A549 (cell line): ENCODE measurements around the gene ALAS1. TPM values are rescaled to one million over a fixed set of nuclear protein-coding genes. Genes with fewer than 3 reads are reported as not detected.
A peak's percentile ranks its signal among the peaks of the same experiment; 100 is the strongest.
"Not testable (repeated sequence)": the region's sequence is repeated elsewhere in the genome, so short reads cannot be mapped to it uniquely, and the experiment has no call there.

ENCODE experiments used
- ATAC-seq, 2 experiments: fragments of 200-7000 bp in 1 of 2; fragments of >200 bp in 1 of 2; cut with Nextera tagmentation in 1 of 2; cut with Tn5 transposase in 1 of 2; 3 replicates each; pipeline versions ENCODE4 v1.8.0 to v1.9.1; 2018 to 2020; ENCODE audit warnings: mild to moderate bottlenecking in 1 of 2, moderate library complexity in 1 of 2
- CTCF ChIA-PET: fragments of 300-600 bp; sonication (Branson Sonifier 250); formaldehyde crosslinking; extraction: SDS; loops from one replicate; lab custom pipeline; 2021; ENCODE audit warnings: antibody characterized with exemption, inconsistent platforms; lab: Yijun Ruan, JAX
- POLR2A ChIA-PET: fragments of 350-600 bp; formaldehyde crosslinking; extraction: SDS; loops from one replicate; lab custom pipeline; 2021; ENCODE audit warnings: antibody characterized with exemption, inconsistent platforms; lab: Yijun Ruan, JAX
- DNase-seq, 2 experiments: peaks; one replicate each; pipeline versions ENCODE4 v3.0.0 to v3.0.0-alpha.2; 2011 to 2016; ENCODE audit warnings: low read depth in 1 of 2, low spot score in 1 of 2
- FAIRE-seq: peaks from 2 replicates; lab custom pipeline; 2011; peaks lifted over from hg19 to GRCh38; lab: Jason Lieb, UNC
- H3K27ac ChIP-seq, 2 experiments: fragments of >200 bp; sonication (Bioruptor Twin); formaldehyde crosslinking; 3 replicates each; pipeline ENCODE4 v1.5.1; 2016 to 2017
- H3K4me1 ChIP-seq: fragments of >200 bp; sonication (Bioruptor Twin); formaldehyde crosslinking; 3 replicates; pipeline ENCODE4 v1.6.1; 2016
- H3K4me2 ChIP-seq: fragments of >200 bp; sonication (Bioruptor Twin); formaldehyde crosslinking; 3 replicates; pipeline ENCODE4 v1.6.1; 2016
- H3K4me3 ChIP-seq: fragments of >200 bp; sonication (Bioruptor Twin); formaldehyde crosslinking; 3 replicates; pipeline ENCODE4 v1.5.1; 2016
- H3K9me3 ChIP-seq: fragments of >200 bp; sonication (Bioruptor Twin); formaldehyde crosslinking; 3 replicates; pipeline ENCODE4 v1.6.1; 2016
- BHLHE40 ChIP-seq: IDR thresholded peaks from 2 replicates; pipeline ENCODE4 v1.6.1; 2012; ENCODE audit warnings: low read depth, low read length, inconsistent platforms
- CBX2 ChIP-seq: fragments of 200-600 bp; sonication (generic); IDR thresholded peaks from 2 replicates; pipeline ENCODE4 v1.6.1; 2016; ENCODE audit warnings: low read depth, mild to moderate bottlenecking, borderline replicate concordance
- CBX8 ChIP-seq: fragments of 200-600 bp; sonication (generic); IDR thresholded peaks from 2 replicates; pipeline ENCODE4 v1.6.1; 2016
- EHF ChIP-seq: fragments of 250-450 bp; sonication (Bioruptor Pico); IDR thresholded peaks from 2 replicates; pipeline ENCODE4 v1.5.0; 2020; ENCODE audit warnings: mild to moderate bottlenecking
- EP300 ChIP-seq, 2 experiments: fragments of >200 bp; sonication (Bioruptor Twin); formaldehyde crosslinking; IDR thresholded peaks; 2 replicates in 1 of 2; 3 replicates in 1 of 2; pipeline ENCODE4 v1.6.1; 2016 to 2017
- FOSL2 ChIP-seq, 2 experiments: fragments of 450-650 bp in 1 of 2; fragments of >200 bp in 1 of 2; sonication (Bioruptor Twin) in 1 of 2; formaldehyde crosslinking; IDR thresholded peaks; 2 replicates each; pipeline versions ENCODE4 v1.5.0 to v1.6.1; 2016 to 2020; ENCODE audit warnings: mild to moderate bottlenecking in 1 of 2, moderate library complexity in 1 of 2
- GATA3 ChIP-seq: IDR thresholded peaks from 2 replicates; pipeline ENCODE4 v1.6.1; 2012; ENCODE audit warnings: borderline replicate concordance
- HDAC2 ChIP-seq: fragments of 200-600 bp; sonication (generic); IDR thresholded peaks from 2 replicates; pipeline ENCODE4 v1.6.1; 2016
- HOXB13 ChIP-seq: fragments of 250-450 bp; sonication (Bioruptor Pico); IDR thresholded peaks from 2 replicates; pipeline ENCODE4 v1.5.0; 2020; ENCODE audit warnings: low read depth, mild to moderate bottlenecking, moderate library complexity
- KDM5A ChIP-seq: fragments of 200-600 bp; sonication (generic); IDR thresholded peaks from 2 replicates; pipeline ENCODE4 v1.6.1; 2016; ENCODE audit warnings: antibody characterized with exemption, mild to moderate bottlenecking
- MAFK ChIP-seq: fragments of 450-650 bp; IDR thresholded peaks from 2 replicates; pipeline ENCODE4 v1.6.1; 2014; ENCODE audit not compliant: partially characterized antibody
- MAZ ChIP-seq: fragments of 150-350 bp; IDR thresholded peaks from 2 replicates; pipeline ENCODE4 v1.6.1; 2014; ENCODE audit warnings: antibody characterized with exemption, low read depth, low read length, borderline replicate concordance
- NR3C1 ChIP-seq: fragments of >200 bp; sonication (Bioruptor Twin); formaldehyde crosslinking; IDR thresholded peaks from 3 replicates; pipeline ENCODE4 v1.6.1; 2017
- PHF8 ChIP-seq: fragments of 200-600 bp; sonication (generic); IDR thresholded peaks from 2 replicates; pipeline ENCODE4 v1.6.1; 2016; ENCODE audit warnings: low read depth, mild to moderate bottlenecking, antibody characterized with exemption, moderate library complexity, borderline replicate concordance
- POLR2A ChIP-seq: IDR thresholded peaks from 2 replicates; pipeline ENCODE4 v1.6.1; 2012; ENCODE audit warnings: mild to moderate bottlenecking, low read length
- POLR2AphosphoS2 ChIP-seq: conservative IDR thresholded peaks from 2 replicates; pipeline ENCODE4 v1.6.1; 2012; ENCODE audit warnings: low read length, improper control_type of control experiment, inconsistent platforms
- RAD21 ChIP-seq, 2 experiments: fragments of >200 bp in 1 of 2; sonication (Bioruptor Twin) in 1 of 2; formaldehyde crosslinking in 1 of 2; IDR thresholded peaks in 1 of 2; conservative IDR thresholded peaks in 1 of 2; 2 replicates in 1 of 2; 3 replicates in 1 of 2; pipeline ENCODE4 v1.6.1; 2012 to 2018; ENCODE audit warnings: inconsistent platforms in 1 of 2
- RNF2 ChIP-seq: fragments of 200-600 bp; sonication (generic); IDR thresholded peaks from 2 replicates; pipeline ENCODE4 v1.6.1; 2016; ENCODE audit warnings: low read depth, mild to moderate bottlenecking, antibody characterized with exemption, moderate library complexity, borderline replicate concordance
- SMC3 ChIP-seq: fragments of >200 bp; sonication (Bioruptor Twin); formaldehyde crosslinking; IDR thresholded peaks from 3 replicates; pipeline ENCODE4 v1.6.1; 2018; ENCODE audit warnings: inconsistent platforms
- TFCP2L1 ChIP-seq: fragments of 250-450 bp; sonication (Bioruptor Pico); IDR thresholded peaks from 2 replicates; pipeline ENCODE4 v1.5.0; 2021; ENCODE audit warnings: mild to moderate bottlenecking
- ZC3H11A ChIP-seq: fragments of 450-650 bp; IDR thresholded peaks from 2 replicates; pipeline ENCODE4 v1.6.1; 2014; ENCODE audit warnings: antibody characterized with exemption, mild to moderate bottlenecking
- ZNF302 ChIP-seq: fragments of 250-450 bp; sonication (Bioruptor Pico); IDR thresholded peaks from 2 replicates; pipeline ENCODE4 v1.9.0; 2021; ENCODE audit warnings: inconsistent platforms, mild to moderate bottlenecking, moderate library complexity
- WGBS: methylation state at CpG from one replicate; pipeline ENCODE4 v1.1.6; 2017; ENCODE audit errors: missing lambda C conversion rate; 5-methylcytosine and 5-hydroxymethylcytosine counted together
- polyA plus RNA-seq, 4 experiments: library from polyadenylated mRNA; depleted of rRNA in 3 of 4; stranded (reverse); fragments of >200 nt; fragmentation: RNase III in 1 of 4; extraction: RNeasy Plus Mini Kit Qiagen cat#74134 plus additional on column Dnase treatment in 1 of 4; gene quantifications; 2 replicates in 3 of 4; 3 replicates in 1 of 4; pipeline ENCODE4 v1.2.3, GENCODE V29; 2011 to 2017
- TF ChIP-seq, protein P1 (sequence below): fragments of >200 bp; sonication (Bioruptor Twin); formaldehyde crosslinking; IDR thresholded peaks from 2 replicates; pipeline ENCODE4 v1.6.1; 2016
- TF ChIP-seq, protein P2 (sequence below): IDR thresholded peaks from 2 replicates; pipeline ENCODE4 v1.6.1; 2012
- TF ChIP-seq, protein P3 (sequence below): fragments of 450-650 bp; IDR thresholded peaks from 2 replicates; pipeline ENCODE4 v1.6.1; 2014; ENCODE audit warnings: antibody characterized with exemption
- TF ChIP-seq, protein P4 (sequence below): IDR thresholded peaks from 2 replicates; pipeline ENCODE4 v1.6.1; 2012

ALAS1 gene
- polyA plus RNA-seq, 2 of the 4 experiments (the other 2 are of a cell fraction) = 56.8 to 63.7 TPM

DNA sequence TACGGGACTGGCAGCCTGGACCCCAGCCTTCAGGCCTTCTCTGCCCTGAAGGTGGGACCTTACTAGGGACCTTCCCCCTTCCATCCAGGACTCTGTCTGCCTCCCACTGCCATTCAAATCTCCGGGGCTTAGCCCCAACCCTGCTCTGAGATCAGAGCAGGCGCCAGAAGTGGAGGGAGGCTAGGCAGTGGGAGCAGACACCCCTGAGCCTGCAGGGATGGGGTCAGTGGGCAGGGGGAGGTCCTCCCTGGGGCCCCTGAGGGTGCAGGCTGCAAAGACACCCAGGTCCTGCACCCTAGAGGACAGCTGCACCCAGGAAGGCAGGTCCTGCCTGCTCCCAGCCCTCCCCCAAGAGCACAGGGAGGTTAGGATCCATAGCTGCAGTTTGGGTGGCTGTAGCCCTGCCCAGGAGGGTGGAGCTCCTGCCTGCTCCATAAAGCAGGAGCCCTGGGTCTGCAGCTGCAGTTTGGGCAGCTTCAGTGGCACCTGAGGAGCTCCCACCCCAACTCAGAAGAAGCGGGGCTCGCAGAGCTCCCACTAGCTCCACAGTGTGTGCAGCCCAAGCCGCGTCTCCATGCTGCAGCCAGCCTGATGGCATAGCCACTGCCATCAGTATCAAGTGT lies 35.6 kb upstream of the ALAS1 start:
- DNase-seq (no peak), FAIRE-seq (no peak), ATAC-seq (peak; percentile 34 to 38; a peak in 2 of 6 replicates)
- TF ChIP-seq MAFK (no peak), KDM5A (no peak), NR3C1 (no peak), CBX8 (no peak), RNF2 (no peak)
- TF ChIP-seq, protein P1, sequence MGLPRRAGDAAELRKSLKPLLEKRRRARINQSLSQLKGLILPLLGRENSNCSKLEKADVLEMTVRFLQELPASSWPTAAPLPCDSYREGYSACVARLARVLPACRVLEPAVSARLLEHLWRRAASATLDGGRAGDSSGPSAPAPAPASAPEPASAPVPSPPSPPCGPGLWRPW = no peak
- TF ChIP-seq, protein P2, sequence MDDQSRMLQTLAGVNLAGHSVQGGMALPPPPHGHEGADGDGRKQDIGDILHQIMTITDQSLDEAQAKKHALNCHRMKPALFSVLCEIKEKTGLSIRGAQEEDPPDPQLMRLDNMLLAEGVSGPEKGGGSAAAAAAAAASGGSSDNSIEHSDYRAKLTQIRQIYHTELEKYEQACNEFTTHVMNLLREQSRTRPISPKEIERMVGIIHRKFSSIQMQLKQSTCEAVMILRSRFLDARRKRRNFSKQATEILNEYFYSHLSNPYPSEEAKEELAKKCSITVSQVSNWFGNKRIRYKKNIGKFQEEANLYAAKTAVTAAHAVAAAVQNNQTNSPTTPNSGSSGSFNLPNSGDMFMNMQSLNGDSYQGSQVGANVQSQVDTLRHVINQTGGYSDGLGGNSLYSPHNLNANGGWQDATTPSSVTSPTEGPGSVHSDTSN = no peak
- TF ChIP-seq, protein P3, sequence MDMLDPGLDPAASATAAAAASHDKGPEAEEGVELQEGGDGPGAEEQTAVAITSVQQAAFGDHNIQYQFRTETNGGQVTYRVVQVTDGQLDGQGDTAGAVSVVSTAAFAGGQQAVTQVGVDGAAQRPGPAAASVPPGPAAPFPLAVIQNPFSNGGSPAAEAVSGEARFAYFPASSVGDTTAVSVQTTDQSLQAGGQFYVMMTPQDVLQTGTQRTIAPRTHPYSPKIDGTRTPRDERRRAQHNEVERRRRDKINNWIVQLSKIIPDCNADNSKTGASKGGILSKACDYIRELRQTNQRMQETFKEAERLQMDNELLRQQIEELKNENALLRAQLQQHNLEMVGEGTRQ = no peak
- ChIA-PET CTCF (interaction anchor here (0.7 to 1.8 kb wide), 4 partner anchors 9 to 180 kb away, joined by 3 to 5 read pairs (median 4); partner anchors contain the start of gene RPL29), POLR2A (interaction anchor here (0.6 kb wide), 1 partner anchor 25 kb away, joined by 5 read pairs; no protein-coding TSS in a partner anchor)
- Histone ChIP-seq H3K27ac (no peak overlapping the region), H3K9me3 (no peaks in the 10 kb centered on the region), H3K4me1 (no peaks in the 10 kb centered on the region), H3K4me2 (no peak overlapping the region), H3K4me3 (no peak overlapping the region)
- 64% methylated on average over 3 of the region's 7 CpGs for WGBS

DNA sequence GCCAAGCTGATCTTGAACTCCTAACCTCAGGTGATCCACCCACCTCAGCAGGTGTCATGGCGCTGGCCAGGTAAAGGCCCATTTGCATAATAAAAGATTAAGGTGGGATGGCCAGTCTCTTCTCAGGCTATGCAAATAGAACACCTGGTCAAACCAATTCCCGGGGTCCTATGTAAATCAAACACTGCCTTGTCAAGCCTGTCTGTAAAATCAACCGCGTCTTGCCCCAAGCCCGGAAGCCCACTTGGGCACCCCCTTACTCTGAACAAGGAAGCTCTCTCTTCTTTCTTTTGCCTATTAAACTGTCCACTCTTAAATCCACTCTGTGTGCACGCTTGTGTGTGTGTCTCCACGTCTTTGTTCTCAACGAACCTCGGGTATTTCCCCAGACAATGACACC lies 30.7 kb upstream of the ALAS1 start:
- POLR2A ChIA-PET = interaction anchor here (1.2 kb wide), 1 partner anchor 13 kb away, joined by 4 read pairs; the partner anchor contains the start of gene POC1A
- FAIRE-seq (no peak), ATAC-seq (no peak)
- Histone ChIP-seq H3K27ac (no peak overlapping the region), H3K4me2 (no peak overlapping the region), H3K9me3 (no peaks in the 10 kb centered on the region)
- WGBS = 76% methylated on average over 9 of the region's 9 CpGs
- TF ChIP-seq FOSL2 (IDR thresholded peaks at IDR 0.05) (no peak), FOSL2 (CRISPR knock-in tag; IDR thresholded peaks at IDR 0.05) (no peak), PHF8 (no peak), ZNF302 (CRISPR knock-in tag) (no peak), CBX2 (no peak), TFCP2L1 (no peak), GATA3 (no peak), RAD21 (conservative IDR thresholded peaks at IDR 0.05 in 1 of 2, IDR thresholded peaks at IDR 0.05 in 1 of 2) (no peak), MAZ (no peak), SMC3 (no peak), BHLHE40 (no peak), POLR2AphosphoS2 (no peak), HDAC2 (no peak), EHF (CRISPR knock-in tag) (no peak), EP300 (IDR thresholded peaks at IDR 0.05) (no peak), ZC3H11A (no peak), HOXB13 (CRISPR knock-in tag) (no peak), POLR2A (no peak)
- TF ChIP-seq, protein P4, sequence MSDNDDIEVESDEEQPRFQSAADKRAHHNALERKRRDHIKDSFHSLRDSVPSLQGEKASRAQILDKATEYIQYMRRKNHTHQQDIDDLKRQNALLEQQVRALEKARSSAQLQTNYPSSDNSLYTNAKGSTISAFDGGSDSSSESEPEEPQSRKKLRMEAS = no peak
- TF ChIP-seq, protein P2 = no peak
- TF ChIP-seq, all 56 proteins: peak for 0
- CTCF ChIA-PET = interaction anchor here (0.7 to 1.2 kb wide), 3 partner anchors 13 to 80 kb away, joined by 3 to 5 read pairs (median 3); partner anchors contain the start of gene POC1A
- H3K4me3 ChIP-seq = no peak overlapping the region
- DNase-seq = no peak
- H3K4me1 ChIP-seq = peaks cover 15% of the 10 kb centered on the region; the same call in 2 of the 3 replicates

DNA sequence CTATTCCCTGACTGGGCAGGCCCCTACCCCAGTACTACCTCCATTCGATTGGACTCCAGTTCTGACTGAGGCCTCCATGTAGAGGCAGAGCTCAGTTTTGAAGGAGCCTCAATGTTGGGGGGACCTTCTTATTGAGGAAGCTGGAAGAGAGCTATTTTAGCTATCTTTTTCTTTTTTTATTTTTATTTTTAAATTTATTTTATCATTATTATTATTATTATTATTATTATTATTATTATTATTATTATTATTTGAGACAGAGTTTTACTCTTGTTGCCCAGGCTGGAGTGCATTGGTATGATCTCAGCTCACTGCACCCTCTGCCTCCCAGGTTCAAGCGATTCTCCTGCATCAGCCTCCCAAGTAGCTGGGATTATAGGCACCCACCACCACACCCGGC lies 27.7 kb upstream of the ALAS1 start:
- POLR2A ChIA-PET, H3K4me3 ChIP-seq, ATAC-seq, H3K27ac ChIP-seq, DNase-seq, H3K4me2 ChIP-seq, FAIRE-seq, H3K9me3 ChIP-seq: not testable (repeated sequence)
- peaks cover 15% of the 10 kb centered on the region; the same call in 2 of the 3 replicates for H3K4me1 ChIP-seq
- 87% methylated on average over 3 of the region's 3 CpGs for WGBS
- CTCF ChIA-PET = interaction anchor here (0.7 to 1.9 kb wide), 6 partner anchors 13 to 1628 kb away, joined by 3 to 5 read pairs (median 4); partner anchors contain the start of gene RRP9
